HG02759 (cell line): ENCODE results near the gene CHST15.

Experiments used
- ATAC-seq: cut with Tn5 transposase; IDR thresholded peaks from one replicate; pipeline ENCODE4 v1.9.1; 2021; ENCODE audit warnings: mild to moderate bottlenecking, moderate library complexity; ENCODE audit not compliant: unreplicated experiment

CHST15 gene, protein sequence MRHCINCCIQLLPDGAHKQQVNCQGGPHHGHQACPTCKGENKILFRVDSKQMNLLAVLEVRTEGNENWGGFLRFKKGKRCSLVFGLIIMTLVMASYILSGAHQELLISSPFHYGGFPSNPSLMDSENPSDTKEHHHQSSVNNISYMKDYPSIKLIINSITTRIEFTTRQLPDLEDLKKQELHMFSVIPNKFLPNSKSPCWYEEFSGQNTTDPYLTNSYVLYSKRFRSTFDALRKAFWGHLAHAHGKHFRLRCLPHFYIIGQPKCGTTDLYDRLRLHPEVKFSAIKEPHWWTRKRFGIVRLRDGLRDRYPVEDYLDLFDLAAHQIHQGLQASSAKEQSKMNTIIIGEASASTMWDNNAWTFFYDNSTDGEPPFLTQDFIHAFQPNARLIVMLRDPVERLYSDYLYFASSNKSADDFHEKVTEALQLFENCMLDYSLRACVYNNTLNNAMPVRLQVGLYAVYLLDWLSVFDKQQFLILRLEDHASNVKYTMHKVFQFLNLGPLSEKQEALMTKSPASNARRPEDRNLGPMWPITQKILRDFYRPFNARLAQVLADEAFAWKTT

DNA sequence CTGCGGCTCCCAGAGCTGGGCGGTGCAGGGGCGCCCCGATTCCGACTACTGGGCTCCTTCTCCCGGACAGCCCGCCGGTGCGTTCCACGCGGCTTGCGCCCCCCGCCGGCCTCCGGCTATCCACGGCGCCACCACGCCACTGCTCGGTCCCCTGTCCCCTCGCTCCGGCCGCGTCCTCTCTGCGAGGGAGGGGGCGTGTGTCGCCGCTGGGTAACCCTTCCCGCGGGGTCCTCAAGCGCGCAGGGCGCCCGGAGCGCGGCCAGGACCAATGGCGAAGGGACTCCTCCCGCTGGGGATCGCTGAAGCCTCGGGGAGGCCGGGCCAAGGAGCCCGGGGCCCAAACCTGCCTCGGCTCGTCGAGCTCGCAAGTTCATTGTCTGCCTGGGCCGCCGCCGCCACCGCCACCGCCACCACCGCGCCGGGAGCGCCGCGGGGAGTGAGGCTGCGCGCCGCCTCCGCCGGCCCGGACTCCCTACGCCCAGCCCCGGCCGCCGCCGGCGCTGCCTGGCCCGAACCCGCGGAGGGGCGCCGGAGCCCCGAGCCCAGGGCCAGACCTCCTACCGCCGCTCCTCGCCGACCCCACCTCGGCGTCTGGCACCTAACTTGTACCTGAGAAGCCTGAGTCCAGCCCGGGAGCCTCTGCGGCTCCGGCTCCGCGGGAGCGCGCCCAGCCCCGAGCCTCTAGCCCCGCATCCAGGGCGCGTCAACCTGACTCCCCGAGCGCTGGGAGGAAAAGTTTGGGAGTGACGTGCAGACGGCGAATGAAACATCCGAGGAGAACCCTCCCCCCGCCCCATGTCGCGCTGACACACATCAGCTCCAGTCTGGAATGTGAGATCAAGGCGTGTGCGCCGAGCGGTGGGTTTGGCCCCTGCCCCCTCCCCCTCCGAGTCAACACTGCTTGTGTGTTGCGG, at the start of gene CHST15:
Gene CHST15, minus strand, starts transcription at position 739 of the 914 bp plus-strand sequence. CDS start 47,386 bp downstream, outside the sequence.
- ATAC-seq = peak; percentile 32

DNA sequence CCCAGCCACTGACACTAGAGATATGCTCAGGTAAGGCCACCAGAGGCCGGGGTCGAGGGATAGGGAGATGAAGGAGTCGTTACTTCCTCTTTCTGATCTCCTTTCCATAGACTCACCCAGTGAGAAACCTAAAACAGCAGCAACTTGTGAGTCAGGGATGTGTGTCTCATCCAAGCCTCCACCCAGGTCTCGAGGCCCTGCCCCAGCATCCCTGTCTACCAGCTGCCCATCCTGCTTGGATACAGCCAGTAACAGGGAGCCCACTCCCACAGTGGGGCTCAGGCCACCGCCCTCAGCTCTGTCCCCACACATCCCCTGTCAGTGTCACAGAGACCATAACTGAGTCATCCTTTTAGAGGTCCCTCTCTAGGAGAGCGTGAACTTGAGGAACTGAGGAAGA, 49.6 kb upstream of the CHST15 start:
- ATAC-seq = no peak

DNA sequence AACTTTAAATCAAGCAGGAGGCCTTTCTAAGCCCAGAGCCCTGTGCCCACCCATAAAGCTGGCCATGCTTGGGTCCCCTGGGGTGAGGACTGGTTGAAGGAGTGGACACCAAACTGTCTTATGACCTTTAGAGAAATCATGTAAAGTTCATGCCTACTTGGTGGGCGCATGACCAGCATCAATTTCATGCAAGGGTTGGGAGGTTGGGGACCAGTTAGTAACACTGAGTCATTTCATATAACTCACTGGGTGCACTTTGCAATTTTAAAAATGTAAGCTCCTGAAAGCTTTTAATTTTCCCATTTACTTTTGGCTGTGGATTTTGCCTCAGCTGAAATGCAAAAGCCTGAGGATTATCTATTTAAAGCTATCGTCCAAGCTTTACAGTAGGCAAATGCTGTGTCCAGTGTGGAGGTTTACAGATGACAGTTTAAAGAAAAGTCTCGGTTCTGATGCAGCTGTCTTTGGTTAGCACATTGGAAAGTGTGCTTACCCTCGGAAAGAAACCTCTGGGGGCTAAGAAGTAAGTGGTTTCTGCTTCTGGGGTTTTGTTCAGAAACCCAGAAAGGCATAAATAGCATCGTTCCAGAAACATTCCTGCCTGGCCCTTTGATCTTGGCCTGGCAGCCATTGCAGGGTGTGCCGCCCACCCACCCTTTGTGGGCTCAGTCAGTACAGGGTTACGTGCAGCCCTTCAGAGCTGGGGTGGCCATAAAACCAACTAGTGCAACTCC, 48.8 kb upstream of the CHST15 start:
- no peak for ATAC-seq

DNA sequence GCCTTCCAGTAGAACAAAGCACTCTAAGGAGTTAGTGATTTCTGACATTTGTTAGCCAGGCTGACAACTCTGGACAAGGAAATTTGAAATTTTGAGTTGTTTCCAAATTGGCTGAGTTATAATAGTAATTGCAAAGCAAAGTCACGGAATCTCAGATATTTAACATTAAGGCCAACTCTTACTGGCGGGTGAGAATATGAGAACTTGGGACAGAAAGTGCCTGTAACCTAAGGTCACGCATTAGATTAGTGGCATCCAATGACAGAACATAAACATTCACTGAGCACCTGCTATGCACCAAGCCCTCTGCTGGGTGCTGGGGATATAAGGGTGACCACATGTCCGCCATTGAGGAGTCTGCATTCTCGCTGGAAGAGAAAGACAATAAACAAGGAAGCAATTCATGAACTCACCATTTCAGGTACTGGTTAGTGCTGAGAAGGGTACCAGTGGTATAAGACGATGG, 45.5 kb upstream of the CHST15 start:
- ATAC-seq = no peak

DNA sequence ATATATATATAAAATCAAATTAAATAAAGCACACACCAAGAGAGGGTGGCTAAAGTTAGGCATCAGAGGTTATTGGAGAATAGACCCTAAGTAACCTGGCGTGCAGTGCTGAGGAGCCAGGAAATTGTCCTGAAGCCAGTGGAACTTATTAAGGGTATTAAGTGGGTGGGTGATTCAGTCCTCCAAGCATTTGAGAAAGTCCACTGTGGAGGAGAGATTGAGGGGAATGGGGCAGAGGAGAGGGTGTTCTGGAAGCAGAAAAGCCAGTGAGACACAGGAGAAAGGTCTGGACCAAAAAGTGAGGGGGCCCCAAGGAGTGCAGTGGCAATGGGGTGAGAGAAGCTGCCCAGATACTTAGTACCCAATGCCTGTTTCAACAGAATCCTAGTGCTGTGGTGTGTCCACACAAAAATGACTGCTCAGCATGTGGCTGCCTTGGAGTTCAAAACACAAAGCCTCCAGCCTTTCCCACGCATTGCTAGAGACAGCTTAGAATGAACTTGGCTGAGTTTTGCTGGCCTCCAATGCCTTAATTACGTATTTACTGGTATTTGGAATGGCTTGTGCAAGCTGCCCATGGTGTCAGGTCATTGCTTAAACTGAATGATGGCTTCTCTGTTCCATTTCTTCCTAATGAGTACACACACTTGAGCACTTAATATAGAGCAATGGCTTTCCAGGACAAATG, 44.9 kb upstream of the CHST15 start:
- ATAC-seq = no peak

DNA sequence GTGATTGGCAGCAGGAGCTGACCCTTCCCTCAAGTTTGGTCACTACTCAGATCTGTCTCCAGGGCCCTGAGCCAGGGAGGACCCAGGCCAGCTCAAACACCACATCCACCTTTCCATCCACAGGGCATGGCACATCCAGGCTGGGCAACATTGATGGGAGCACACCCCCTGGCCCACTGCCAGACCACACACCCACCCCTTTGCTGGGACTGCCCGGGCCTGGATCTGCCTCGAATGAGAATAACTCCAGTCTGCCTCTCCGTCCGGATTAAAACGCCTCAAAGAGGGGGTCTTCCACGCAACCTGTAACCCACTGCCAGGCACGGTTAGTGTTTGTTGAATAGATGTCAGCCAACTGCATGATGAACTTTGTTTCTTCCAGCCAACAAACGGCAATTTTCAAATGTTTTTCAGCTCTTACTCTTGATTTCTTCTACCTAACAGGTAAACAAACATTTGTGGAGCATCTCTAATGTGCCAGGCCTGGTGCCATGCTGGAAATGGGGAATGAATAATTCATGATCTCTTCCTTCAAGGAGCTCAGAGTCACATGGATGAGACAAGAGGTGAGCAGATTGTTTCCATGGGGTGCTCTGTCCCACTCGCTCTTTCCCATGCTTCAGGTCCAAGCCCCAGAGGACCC, 41.0 kb upstream of the CHST15 start:
- no peak for ATAC-seq

DNA sequence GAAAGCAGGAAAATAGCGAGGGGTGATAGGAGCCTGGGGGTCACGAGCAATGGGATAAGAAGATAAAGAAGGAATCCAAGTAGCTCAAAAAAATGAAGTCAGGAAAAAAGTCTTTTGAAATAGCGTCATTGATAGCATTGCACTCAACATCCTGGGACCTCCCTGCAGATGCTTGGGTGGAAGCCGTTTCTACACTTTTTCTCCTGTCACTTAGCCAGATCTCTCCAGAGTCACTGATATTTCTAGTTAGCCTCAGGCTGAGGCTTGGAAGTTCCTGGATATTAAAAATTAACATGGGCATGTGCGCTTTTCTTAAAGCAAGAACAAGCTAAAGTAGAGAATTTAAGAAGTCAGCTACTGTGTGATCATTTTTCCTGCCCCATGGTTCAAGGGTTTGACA, 39.5 kb upstream of the CHST15 start:
- no peak for ATAC-seq

DNA sequence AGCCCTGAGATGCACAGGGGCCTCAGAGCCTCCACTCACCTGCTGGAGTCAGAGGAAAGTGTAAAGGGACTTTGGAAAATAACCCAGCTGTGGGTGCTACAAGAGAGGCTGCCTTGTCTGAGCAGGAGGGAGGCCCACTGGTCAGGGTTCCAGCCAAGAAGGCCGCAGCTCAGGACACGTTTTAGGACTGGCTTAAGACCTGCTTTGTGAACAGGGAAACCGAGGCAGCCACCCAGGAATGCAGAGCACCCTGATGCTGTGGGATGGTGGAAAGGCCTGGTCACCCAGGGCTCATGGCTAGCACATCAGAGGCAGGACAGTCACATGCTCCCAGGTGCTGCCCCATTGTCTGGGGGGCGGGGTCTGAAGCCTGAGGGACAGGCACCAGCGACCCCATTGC, 38.9 kb upstream of the CHST15 start:
- ATAC-seq = no peak

DNA sequence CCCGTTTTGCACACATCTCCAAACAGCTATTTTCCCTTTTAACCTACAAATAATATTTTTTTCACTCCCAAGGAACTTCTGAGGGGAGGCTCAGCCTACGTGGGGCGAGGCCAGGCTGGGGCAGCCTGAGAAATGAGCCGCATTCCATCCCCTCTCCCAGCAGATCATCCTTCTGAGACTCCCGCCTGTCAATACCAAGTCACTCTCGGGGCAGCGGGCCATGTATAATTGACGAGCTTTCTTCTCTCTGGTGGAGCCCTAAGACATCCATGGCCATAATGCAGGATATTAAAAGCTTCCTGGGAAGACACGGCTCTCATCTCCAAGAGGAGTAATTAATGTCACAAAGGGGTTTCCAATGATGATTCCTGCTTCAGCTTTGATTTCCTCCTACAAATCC, 37.8 kb upstream of the CHST15 start:
- no peak for ATAC-seq

DNA sequence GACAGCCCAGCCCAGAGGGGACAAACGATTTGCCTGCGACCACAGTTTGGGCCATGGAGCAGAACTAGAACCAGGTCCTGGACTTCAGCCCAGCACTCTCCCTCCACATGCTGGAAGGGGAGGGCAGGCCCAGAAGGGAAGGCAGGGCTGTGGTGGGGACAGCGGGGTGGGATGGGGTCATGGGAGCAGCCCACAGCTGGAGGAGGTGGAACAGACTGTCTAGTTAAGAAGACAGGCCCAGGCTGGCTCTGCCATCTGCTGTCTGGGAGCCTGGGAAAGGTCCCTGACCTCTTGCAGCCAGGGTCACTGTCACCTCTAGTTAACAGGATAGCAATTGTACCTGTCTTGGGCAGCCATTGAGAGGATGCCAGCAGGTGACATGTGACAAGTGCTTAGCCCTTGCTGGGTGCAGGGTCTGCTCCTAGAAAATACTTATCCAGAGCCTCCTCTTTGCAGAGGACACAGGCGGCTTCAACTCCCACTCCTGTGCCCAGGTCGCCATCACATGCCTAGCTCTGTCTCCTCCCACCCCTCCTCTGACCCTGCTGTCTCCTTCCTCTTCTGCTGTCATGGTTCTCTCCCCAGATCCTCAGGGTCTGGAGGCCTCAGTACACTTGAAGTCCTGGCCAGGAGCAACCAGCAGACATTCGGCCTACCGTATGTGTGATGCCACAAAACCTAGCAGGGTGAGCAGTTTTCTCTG, 37.0 kb upstream of the CHST15 start:
- ATAC-seq = no peak

DNA sequence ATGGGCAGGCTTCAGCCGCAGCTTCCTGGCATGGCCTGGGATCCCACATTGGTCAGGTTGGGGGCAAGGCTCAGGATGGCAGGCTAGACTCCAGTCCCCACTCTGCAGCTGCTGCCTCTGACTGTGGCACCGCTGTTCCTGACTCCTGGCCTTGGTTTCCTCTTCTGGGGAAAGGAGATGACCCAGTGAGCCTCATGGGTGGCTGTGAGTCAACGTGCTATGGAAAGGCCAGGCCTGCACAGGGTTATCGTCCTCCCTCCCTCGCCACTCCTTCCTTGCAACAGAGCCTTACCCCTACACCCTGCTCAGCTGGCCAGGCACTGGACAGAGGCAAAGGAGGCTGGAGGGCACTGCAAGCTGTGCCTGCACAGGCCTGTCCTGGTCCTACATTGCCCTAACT, 36.1 kb upstream of the CHST15 start:
- ATAC-seq = no peak

DNA sequence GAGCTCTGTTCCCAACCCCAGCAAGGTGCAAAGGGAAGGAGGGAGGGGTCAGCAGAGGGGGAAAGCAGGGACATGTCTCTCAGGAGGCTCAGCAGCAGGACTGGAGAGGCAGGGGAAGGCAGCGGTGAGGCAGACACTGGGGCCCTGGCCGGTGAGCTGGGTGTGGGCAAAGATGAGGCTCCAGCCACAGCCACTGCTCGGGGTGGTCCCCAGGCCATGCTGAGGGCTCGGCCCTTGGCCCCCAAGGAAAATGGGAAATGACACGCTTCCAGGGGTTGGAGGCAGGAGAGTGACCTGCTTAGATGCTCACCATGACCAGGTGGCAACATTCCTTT, 35.4 kb upstream of the CHST15 start:
- no peak for ATAC-seq

DNA sequence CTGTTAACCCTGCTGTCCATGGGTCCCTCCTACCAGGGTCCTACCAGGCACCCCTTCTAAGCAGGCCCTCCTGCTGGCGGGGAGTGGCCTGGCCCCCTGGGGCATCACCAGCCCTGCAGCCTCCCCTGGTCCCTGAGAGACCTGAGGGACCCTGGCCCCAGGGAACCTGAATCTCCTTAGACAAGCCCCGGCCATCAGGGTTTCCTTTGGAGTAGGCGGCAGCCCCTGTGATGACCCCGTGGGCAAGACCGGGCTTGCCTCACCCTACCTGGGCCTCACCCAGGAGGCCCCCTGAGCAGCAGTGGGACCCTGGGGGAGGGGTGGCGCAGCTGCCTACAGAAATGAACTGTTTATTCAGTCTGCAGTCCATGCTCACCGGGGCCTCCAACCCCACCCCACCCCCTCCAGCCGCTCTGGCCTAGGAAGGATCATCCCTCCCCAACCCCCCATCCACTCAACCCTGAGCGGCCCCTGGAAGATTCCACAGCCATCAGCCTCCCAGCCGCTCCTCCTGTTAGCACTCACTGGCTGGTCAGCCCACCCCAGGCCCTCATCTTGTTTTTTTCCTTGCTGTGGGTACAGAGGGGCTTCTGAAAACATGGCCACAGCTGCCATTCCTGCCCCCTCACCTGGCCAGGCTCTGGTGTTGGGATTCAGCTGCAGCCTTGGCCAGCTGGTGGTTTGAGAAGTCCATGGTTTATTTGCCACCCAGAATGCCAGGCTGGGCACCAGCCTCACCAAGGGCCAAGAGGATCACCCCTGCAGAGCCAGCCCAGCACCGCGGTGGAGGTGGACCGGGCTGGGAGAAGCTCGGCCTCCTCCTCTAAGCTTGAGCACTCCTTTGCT, 34.8 kb upstream of the CHST15 start:
- no peak for ATAC-seq

DNA sequence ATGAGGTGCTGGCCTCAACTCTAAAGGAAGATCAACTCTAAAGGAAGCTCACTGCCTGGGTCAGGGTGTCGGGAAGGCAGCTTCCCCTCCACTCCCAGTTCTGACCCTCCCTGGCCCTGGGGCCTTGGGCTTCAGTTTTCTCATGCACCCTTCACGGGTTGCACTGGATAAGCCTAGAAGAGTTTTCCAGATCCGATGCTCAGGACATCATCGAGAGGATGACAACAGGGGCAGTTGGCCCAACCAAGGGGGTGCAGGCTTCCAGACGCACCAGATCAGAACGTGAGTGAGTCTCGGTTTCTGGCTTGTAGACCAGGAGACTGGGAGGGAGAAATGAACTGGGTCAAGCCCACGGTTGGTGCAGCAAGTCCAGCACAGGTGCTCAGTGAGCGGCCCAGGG, 34.2 kb upstream of the CHST15 start:
- ATAC-seq = no peak

DNA sequence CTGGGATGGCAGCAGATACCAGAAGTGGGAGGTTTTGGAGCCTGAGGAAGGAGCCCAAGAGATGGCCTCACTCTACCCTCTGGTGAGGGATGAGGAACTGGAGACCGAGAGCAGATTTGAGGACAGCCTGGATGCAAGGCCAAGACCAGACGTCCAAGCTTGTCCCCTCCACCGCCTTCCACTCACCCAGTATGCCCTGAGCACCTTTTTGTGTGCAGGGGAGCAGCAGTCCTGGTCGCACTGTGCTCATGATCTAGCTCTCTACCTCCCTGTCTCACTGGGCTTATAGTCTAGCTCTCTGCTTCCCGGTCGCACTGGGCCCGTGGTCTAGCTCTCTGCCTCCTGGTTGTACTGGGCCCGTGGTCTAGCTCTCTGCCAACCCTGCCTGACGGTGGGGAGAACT, 33.6 kb upstream of the CHST15 start:
- ATAC-seq = no peak

DNA sequence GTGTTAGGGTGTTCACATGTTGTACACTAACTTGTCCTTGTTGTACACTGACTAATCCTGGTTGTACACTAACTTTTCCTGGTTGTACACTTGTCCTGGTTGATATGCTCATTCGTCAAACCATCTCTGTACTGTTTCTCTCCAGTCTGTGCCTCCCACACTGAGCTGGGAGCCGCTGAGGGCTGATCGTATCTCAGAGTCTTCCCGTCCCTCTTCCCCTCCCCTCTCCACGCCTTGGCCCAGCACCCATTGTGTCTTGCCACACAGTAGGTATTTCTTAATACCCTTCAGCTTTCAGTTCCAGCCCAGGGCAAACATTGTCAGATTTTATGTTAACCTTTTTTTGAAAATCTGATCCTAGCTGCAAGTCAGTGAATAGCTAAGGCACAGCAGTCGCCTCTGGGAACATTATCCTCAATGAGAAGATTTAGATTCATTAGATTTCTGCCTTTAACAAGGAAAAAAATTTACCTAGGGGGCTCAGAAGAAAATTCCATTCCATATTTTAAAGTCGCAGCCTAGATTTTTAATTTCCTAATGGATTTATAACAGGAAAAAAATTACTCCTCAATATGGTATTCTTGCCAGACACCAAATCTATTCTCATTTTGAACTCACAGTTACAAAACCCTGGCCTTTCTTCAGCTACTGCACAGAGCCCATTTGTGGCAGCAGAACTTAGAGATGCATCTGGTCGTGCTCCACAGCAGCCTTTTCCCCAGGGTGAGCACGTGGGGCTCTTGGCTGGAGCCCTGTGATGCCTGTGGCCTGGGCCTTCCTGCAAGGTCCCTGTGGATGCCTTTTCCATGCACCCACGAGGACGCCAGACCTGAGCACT, 33.0 kb upstream of the CHST15 start:
- ATAC-seq = no peak

DNA sequence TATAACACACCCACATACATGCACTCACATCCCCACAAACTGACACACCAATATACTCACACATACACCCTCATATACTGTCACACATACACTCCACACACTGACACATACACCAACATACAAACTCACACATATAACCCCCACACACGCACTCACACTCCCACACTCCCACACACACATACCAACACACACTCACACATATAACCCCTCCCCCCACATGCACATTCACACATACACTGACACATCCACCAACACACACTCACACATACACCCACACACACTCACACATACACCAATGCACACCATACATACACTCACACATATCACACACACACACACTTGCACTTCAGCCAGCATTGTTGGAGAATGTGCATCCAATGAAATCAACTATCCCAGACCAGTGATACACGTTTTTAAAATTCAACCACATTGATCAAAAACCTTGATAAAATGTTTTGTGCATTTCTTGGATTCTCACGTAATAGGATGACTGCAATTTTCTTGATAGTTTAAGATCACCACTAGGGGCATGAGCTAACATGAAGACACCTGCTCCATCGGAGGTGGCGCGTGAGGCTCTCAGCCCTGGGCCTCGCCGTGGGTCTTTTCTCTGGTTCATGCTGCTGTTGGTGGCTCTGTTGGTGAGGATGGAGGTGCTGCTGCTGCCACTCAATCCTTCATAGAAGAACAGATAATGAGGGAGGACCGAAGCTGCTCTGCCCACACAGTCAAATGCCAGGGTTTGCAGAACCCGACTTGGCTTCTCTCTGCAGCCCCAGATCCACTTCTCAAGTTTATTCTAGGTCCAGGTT, 32.1 kb upstream of the CHST15 start:
- no peak for ATAC-seq
